PC-9 (cell line): ENCODE measurements around the gene OR10H4.

Experiments
- EZH2 ChIP-seq: fragments of 200-600 bp; sonication (generic); IDR thresholded peaks from 2 replicates; pipeline ENCODE4 v1.8.0; 2017; ENCODE audit warnings: antibody characterized with exemption, low read depth
- TF ChIP-seq, protein P1 (sequence below): fragments of 200-600 bp; sonication (generic); conservative IDR thresholded peaks from 2 replicates; pipeline ENCODE4 v1.6.1; 2017; ENCODE audit warnings: mixed run types, antibody characterized with exemption, mild to moderate bottlenecking, moderate library complexity

DNA sequence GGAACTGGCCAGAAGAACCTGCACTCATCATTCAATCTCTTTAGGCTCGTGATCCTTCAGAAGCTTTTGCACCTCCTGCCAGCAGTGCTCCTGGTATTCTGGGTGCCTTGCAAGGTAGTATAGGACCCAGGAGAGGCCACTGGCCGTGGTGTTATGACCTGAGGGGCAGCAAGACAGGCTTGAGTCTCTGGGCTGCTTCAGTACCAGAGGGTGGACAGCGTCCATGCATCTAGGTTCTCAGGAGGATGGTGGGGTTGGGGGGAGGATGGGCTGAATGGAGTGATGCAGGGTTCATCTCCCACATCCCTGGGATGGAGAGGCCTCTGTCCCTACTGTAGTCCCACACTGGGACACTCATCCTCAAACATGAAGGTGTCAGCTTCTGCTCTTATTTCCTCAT is 41.1 kb downstream of the OR10H4 start:
- TF ChIP-seq, protein P1, sequence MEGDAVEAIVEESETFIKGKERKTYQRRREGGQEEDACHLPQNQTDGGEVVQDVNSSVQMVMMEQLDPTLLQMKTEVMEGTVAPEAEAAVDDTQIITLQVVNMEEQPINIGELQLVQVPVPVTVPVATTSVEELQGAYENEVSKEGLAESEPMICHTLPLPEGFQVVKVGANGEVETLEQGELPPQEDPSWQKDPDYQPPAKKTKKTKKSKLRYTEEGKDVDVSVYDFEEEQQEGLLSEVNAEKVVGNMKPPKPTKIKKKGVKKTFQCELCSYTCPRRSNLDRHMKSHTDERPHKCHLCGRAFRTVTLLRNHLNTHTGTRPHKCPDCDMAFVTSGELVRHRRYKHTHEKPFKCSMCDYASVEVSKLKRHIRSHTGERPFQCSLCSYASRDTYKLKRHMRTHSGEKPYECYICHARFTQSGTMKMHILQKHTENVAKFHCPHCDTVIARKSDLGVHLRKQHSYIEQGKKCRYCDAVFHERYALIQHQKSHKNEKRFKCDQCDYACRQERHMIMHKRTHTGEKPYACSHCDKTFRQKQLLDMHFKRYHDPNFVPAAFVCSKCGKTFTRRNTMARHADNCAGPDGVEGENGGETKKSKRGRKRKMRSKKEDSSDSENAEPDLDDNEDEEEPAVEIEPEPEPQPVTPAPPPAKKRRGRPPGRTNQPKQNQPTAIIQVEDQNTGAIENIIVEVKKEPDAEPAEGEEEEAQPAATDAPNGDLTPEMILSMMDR: no peak
- TF ChIP-seq EZH2: no peak
